ENCODE measurements around the gene AKAP13.

The AKAP13 gene

DNA sequence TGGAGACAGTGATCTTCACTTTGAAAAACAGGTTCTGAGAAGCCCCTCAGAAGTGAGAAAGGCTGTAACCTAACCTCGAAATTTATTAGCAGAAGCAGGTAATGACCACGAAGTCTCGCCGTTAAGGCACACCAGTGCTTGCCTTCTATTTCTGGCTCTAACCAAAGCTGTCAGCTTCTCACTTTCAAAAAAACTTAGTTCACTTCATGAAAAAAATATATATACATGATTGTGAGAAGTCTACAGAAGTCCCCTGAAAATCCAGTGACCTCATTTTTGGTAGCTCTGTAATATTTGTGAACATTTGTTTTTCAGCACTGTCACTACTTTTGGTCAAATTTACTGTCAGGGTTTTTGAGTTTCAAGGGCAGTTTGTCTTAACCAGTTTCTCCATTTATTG is 19.1 kb upstream of the AKAP13 start:
- no peak overlapping the region for H3K4me3 ChIP-seq (ENCODE audit: low read length)
- DNase-seq (ENCODE audit: low read depth), result no peak
- TF ChIP-seq, protein P1, sequence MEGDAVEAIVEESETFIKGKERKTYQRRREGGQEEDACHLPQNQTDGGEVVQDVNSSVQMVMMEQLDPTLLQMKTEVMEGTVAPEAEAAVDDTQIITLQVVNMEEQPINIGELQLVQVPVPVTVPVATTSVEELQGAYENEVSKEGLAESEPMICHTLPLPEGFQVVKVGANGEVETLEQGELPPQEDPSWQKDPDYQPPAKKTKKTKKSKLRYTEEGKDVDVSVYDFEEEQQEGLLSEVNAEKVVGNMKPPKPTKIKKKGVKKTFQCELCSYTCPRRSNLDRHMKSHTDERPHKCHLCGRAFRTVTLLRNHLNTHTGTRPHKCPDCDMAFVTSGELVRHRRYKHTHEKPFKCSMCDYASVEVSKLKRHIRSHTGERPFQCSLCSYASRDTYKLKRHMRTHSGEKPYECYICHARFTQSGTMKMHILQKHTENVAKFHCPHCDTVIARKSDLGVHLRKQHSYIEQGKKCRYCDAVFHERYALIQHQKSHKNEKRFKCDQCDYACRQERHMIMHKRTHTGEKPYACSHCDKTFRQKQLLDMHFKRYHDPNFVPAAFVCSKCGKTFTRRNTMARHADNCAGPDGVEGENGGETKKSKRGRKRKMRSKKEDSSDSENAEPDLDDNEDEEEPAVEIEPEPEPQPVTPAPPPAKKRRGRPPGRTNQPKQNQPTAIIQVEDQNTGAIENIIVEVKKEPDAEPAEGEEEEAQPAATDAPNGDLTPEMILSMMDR (conservative IDR thresholded peaks at IDR 0.05; ENCODE audit: low read length), result no peak

DNA sequence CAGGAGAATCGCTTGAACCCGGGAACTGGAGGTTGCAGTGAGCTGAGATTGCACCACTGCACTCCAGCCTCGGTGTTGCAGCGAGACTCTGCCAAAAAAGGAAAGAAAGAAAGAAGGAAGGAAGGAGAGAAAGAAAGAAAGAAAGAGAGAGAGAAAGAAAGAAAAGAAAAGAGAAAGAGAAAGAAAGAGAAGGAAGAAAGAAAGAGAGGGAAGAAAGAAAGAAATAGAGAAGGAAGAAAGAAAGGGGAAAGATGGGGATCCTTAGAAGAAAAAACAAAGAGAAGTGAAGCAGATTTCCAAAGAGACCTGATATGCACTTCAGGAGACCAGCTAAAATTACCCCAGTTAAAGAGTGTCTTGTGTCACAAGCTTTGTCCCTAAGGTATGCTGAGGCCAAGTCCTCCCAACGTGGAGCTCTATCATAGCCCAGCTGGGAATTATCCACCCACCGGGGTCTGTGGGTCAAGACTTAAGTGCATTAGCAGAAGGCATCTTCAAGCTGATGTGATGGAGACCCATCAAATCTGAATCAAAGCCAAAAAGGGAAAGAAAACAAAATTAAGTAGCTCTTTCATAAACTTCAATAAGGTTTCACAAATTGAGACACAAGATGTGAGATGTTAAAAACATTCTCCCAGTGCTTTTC is 17.8 kb upstream of the AKAP13 start:
- no peak overlapping the region for H3K4me3 ChIP-seq (ENCODE audit: low read length)
- no peak for DNase-seq (ENCODE audit: low read depth)
- TF ChIP-seq, protein P1 (conservative IDR thresholded peaks at IDR 0.05; ENCODE audit: low read length), result no peak

DNA sequence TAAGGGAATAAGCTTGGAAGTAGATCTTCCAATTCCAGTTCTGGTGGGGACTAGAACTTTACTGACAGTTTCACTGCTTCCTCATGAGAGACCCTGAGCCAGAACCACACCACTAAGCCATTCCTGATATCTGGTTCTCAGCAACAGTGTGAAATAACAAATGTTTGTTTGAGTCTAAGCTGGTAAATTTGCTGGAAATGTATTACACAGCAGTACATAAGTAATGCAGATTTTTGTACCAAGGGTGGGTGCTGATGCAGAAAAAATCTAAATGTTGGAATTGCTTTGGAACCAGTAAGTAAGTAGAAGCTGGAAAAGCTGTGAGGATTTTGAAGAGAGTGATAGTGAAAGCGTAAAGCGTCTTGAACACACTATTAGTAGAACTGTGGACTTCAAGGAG is 14.4 kb upstream of the AKAP13 start:
- H3K4me3 ChIP-seq (ENCODE audit: low read length), result no peak overlapping the region
- TF ChIP-seq, protein P1 (conservative IDR thresholded peaks at IDR 0.05; ENCODE audit: low read length), result no peak
- no peak for DNase-seq (ENCODE audit: low read depth)

DNA sequence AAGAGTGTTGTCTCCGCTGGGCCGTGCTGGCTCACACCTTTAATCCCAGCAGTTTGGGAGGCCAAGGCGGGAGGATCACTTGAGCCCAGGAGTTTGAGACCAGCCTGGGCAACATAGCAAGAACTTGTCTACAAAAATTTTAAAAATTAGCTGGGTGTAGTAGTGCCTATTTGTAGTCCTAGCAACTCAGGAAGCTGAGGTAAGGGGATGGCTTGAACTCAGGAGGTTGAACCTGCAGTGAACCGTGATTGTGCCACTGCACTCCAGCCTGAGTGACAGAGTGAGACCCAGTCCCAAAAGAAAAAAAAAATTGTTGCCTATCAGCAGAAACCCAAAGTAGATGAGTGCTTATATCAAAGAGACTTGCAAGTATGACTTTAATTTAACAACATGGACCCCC is 12.7 kb upstream of the AKAP13 start:
- no peak overlapping the region for H3K4me3 ChIP-seq (ENCODE audit: low read length)
- TF ChIP-seq, protein P1 (conservative IDR thresholded peaks at IDR 0.05; ENCODE audit: low read length), result no peak
- DNase-seq (ENCODE audit: low read depth), result no peak

DNA sequence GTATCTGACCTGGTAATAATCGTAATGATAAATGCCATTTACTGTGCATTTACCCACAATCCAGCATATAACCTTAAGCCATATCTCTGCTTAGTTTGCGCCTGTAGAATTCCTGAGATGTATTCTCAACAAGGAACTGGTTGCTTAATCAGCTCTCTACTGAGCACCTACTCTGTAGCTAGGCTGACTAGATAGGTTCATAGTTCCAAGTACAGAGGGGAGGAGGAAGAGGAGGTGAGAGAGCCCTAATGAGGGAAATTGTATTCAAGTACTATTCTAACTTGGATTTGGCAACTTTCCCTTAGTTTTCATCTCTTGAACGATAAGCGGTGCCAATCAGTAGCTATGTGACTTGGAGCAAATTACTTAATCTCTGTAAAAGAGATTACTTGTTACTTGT is 5.6 kb upstream of the AKAP13 start:
- DNase-seq (ENCODE audit: low read depth), result no peak
- TF ChIP-seq, protein P1 (conservative IDR thresholded peaks at IDR 0.05; ENCODE audit: low read length), result no peak
- no peak overlapping the region for H3K4me3 ChIP-seq (ENCODE audit: low read length)

DNA sequence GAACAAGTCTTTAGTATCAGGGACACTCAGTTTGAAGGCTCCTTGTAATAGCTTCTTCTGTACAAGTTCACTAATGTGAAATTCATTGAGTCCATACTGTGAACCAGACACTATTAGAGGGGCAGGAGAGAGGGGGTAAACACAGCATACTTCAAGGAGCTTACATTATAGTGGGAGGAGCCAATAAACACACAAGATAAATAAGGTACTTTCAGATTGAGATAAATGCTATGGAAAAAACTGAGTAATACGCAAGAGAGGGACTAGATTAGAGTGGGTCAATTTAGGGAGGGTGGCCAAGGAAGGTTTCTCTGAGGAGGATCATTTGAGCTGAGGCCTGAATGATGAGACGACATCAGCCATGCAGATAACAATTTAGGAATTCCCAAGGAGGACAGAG is 3.1 kb upstream of the AKAP13 start:
- DNase-seq (ENCODE audit: low read depth), result no peak
- no peak overlapping the region for H3K4me3 ChIP-seq (ENCODE audit: low read length)
- TF ChIP-seq, protein P1 (conservative IDR thresholded peaks at IDR 0.05; ENCODE audit: low read length), result no peak

DNA sequence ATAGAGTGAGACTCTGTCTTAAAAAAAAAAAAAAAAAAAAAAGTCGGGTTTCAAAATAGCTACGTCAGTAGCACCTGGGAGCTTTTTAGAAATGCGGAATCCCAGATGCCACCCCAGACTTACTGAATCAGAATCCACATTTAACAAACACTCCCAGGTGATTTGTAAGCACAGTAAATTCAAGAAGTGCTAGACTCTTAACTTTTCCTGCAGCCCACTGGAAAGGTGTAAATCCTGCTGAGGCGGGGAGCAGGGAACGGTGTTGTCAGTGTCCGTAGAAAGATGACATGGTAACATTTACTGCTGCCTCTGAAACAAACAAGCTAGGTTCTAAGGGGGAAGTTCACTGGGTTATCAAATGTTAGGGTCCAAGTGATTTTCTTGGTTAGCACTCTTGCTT is 2.4 kb upstream of the AKAP13 start:
- no peak overlapping the region for H3K4me3 ChIP-seq (ENCODE audit: low read length)
- DNase-seq (ENCODE audit: low read depth), result no peak
- TF ChIP-seq, protein P1 (conservative IDR thresholded peaks at IDR 0.05; ENCODE audit: low read length), result no peak

Data from AG10803 (cell line).